GM12873 (cell line): ENCODE measurements around the gene MTERF4.

Experiments
- TF ChIP-seq, protein P1 (sequence below): IDR thresholded peaks from 2 replicates; pipeline ENCODE4 v1.5.1; 2012; ENCODE audit warnings: low read depth, mild to moderate bottlenecking, moderate library complexity, low read length, control low read depth; ENCODE audit not compliant: insufficient read depth; ENCODE audit errors: missing control alignments

The MTERF4 gene

DNA sequence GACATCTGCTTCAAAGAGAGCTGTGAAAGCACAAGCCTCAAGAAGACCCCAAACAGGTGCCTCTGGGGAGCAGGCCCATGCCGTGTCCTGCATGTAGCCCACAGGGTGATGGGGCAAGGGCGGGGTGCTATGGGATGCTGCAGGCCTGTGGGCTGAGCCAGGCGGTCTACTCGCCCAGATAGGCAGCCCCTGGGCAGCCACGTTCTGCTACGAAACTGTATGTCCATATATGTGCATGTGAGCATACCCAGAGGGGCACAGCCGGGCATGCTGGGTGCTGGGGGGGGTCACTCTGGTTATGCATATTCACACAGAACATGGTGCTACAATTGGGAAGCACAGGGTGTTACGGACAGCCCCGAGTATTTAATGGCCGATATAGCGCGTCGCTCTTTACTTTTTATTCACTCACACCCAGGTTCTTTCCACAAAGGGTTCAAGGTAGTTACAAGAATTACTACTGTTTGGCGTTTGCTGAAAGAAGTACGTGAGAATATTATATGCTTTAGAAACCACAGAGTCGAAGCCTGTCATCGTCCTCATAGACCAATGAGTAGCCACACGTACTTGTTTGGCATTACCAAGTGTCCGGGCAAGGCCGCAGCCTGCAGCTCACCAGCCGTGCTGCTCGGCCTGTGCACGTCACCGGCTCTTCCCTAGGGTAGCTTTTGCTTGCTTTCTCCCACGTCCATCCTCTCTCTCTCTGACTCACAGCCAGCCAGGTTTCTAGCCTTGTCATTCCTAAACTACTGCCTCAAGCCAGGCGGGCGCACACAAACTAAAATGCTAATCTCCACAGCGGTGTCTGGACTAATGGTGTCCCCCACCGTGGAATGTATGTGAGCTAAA is 14.4 kb downstream of the MTERF4 start:
- TF ChIP-seq, protein P1, sequence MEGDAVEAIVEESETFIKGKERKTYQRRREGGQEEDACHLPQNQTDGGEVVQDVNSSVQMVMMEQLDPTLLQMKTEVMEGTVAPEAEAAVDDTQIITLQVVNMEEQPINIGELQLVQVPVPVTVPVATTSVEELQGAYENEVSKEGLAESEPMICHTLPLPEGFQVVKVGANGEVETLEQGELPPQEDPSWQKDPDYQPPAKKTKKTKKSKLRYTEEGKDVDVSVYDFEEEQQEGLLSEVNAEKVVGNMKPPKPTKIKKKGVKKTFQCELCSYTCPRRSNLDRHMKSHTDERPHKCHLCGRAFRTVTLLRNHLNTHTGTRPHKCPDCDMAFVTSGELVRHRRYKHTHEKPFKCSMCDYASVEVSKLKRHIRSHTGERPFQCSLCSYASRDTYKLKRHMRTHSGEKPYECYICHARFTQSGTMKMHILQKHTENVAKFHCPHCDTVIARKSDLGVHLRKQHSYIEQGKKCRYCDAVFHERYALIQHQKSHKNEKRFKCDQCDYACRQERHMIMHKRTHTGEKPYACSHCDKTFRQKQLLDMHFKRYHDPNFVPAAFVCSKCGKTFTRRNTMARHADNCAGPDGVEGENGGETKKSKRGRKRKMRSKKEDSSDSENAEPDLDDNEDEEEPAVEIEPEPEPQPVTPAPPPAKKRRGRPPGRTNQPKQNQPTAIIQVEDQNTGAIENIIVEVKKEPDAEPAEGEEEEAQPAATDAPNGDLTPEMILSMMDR, result no peak

DNA sequence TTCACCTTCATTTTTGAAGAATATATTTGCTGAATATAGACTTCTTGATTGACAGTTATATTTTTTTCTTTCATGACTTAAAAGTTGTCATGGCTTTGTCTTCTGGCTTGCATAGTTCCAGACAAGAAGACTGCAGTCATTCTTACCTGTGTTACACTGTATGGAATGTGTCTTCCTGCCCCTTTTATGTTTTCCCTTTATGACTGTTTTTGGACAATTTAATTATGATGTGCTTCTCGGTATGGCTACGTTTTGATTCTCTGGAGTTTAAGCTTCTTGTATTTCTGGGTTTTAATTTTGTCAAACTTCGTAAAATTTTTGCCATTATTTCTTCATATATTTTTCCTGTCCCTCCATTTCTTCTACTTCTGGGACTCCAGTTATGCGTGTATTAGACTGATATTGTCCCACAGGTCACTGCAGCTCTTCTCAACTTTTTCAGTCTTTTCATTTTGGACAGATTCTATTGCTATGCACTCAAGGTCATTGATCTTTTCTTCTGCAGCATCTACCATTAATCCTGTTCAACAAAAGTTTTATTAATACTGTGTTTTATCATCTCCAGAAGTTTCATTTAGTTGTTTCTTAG is 17.1 kb downstream of the MTERF4 start:
- TF ChIP-seq, protein P1, result no peak

DNA sequence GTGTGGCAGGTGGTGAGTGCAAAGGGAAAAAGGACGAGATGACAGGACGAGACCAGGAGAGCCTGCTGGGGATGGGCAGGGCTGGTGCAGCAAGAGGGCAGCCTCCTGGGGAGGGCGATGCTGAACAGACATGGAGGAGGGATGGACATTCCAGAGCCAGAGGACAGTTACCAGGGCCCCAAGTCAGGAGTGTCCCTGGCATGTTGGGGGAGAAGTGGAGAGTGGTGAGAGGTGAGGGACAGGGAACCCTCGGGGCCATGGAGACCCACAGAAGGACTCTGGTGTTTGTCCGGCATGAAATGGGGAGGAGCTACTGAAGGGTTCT is 19.0 kb downstream of the MTERF4 start:
- TF ChIP-seq, protein P1, result no peak

DNA sequence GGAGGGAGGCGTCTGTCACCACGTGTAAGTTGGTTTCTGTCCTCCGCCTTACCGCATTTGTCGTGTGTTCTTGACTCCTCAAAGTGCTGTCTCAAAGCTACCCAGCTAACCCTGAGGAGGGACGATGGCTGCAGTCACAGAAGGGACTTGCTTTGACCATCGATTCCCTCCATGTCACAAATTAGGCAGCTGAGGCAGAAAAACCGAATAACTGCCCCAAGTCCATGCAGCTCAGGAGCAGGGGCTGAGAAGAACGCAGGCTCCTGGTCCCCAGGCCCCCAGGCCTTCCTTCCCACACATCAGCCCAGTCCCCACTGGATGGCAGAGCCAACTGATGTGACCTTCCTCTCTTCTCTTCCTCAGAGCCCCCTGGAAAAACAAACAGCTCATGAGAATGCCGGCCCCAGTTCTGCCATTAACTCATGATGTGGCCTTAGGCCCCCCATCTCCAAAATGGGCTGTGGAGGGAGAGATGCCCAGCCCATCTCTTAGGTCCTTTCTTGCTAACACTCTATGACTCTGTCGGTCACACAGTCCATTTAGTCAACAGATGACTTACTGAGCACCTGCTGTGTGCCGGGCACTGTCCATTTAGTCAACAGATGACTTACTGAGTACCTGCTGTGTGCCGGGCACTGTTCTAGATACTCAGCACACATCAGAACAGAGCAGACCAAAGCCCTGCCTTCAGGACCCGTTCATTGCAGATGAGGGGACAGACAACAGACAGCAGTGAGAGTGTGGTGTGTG is 19.6 kb downstream of the MTERF4 start:
- TF ChIP-seq, protein P1, result no peak

DNA sequence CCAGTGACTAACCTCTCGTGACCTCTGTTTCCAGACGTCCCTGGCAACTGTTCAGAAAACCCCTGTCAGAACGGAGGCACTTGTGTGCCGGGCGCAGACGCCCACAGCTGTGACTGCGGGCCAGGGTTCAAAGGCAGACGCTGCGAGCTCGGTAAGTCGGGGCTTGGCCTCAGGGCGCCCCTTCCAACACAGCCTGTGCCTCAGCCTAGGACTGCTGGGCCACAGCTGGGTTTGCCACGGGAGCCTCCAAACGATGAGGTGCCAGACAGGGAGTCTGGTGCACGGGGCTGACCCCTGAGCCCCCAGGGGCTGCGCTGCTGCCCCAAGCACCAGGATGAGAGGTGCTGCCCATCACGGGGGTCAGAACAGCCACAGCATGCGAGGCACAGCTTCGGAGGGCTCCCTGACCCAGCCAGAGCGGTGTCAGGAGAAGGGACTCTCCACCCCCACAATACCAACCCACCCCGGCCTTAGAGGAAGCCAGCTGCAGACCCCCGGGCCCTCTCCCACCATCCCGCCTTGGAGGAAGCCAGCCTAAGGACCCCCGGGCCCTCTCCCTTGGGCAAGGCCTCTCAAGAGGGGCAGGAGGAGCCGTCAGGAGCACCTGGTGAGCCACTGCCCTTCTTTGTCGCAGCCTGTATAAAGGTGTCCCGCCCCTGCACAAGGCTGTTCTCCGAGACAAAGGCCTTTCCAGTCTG is 20.3 kb downstream of the MTERF4 start:
- TF ChIP-seq, protein P1, result no peak

DNA sequence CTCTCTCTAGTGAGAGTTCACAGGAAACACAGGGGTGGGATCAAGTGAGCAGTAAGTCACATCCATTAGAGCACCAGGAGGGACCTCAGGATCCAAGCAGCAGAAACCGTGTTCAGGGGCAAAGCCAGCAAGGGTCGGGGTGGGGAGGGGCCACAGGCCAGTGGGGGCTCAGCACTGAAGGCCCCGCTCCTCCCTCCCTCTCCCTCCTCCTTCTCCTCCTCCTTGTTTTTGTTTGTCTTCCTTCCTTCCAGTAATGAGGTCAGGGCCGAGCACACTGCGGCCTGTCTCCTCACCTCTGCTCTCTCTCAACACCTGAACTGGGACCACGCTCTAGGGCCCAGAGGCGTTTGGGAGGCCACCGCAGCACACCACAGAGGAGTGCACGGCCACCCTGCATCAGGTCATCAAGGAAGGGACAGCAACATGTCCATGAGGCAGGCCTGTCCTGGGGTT is 20.9 kb downstream of the MTERF4 start:
- TF ChIP-seq, protein P1, result no peak
